HG03378 (cell line): ENCODE data around the gene FBXL5.

Experiments
- ATAC-seq: cut with Tn5 transposase; IDR thresholded peaks from one replicate; pipeline ENCODE4 v1.9.1; 2021; ENCODE audit warnings: mild to moderate bottlenecking, moderate library complexity; ENCODE audit not compliant: unreplicated experiment

FBXL5 gene, protein sequence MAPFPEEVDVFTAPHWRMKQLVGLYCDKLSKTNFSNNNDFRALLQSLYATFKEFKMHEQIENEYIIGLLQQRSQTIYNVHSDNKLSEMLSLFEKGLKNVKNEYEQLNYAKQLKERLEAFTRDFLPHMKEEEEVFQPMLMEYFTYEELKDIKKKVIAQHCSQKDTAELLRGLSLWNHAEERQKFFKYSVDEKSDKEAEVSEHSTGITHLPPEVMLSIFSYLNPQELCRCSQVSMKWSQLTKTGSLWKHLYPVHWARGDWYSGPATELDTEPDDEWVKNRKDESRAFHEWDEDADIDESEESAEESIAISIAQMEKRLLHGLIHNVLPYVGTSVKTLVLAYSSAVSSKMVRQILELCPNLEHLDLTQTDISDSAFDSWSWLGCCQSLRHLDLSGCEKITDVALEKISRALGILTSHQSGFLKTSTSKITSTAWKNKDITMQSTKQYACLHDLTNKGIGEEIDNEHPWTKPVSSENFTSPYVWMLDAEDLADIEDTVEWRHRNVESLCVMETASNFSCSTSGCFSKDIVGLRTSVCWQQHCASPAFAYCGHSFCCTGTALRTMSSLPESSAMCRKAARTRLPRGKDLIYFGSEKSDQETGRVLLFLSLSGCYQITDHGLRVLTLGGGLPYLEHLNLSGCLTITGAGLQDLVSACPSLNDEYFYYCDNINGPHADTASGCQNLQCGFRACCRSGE

DNA sequence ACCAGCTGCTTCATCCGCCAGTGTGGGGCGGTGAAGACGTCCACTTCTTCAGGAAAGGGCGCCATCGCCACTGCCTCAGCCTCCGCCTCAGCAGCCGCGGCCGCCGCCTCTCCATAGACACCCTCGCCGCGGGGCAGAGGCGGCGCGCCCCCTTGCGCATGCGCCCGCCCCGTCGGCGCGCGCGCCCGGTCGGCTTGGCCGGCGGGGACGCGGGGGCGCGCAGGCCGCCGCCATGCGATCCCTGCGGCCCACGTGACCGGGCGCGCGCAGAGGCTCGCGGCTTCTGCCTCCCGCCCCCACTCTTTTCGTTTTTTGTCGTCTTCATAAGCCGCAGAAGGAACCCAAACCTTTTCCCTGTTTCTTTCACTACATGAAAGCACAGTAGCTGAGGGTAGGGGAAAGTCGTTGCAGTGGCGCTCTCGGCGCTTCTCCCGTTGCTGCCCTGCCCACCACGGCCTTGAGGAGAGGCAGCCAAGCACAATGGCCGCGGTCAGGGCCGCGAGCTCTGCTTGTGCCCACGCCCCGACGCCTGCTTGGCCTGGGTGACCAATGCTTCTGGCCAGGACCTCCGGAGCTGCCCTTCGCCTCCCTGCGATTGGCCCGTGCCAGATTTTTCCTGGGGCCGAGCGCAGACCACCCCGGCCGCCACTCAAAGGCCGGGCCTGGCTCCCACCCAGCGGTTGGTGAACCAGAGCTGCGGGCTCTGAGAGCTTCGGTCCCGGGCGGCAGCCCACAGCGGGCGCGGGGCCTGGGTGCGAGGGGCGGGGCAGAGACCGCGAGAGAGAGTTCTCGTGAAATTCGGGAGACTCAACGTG, at the start of gene FBXL5:
TSS of gene FBXL5 (minus strand) at position 135 of the 815 bp plus-strand sequence. CDS start at position 65, 70 bp downstream.
- peak; percentile 54 for ATAC-seq

GRCh38 chr4:15704129-15704528, 49.0 kb upstream of the FBXL5 start:
- ATAC-seq: no peak

DNA sequence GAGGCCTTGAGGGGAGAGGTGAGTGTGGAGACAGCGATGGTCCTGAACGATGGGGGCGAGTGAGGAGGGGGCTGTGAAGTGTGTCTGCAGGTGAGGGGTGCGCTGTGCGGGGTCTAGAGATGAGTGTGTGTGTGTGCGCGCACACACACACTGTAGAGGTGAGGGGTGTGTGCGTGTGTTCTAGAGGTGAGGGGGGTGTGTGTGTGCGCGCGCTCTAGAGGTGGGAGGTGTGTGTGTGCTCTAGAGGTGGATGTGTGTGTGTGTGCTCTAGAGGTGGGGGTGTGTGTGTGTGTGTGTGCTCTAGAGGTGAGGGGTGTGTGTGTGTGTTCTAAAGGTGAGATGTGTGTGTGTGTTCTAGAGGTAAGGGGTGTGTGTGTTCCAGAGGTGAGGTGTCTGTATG, 48.3 kb upstream of the FBXL5 start:
- ATAC-seq: no peak

DNA sequence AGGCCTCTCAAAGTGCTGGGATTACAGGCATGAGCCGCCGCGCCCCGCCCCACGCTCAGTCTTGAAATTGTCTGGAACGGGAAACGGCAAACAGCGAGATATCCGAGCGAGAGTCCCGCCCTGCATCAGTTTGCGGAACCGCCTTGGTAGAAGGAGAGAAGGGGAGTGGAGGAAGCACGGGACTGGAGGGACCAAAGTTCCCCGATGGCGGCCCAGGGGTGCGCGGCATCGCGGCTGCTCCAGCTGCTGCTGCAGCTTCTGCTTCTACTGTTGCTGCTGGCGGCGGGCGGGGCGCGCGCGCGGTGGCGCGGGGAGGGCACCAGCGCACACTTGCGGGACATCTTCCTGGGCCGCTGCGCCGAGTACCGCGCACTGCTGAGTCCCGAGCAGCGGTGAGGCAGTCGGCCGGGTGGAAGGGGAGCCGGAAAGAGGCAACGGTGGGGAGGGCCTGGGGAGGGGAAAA, 47.8 kb upstream of the FBXL5 start, which contains the start of gene BST1:
TSS of gene BST1 (plus strand) at position 125 of the 463 bp plus-strand sequence. CDS start at position 205, 80 bp downstream.
- ATAC-seq: peak; percentile 59

- ATAC-seq: no peak
These were observed 41.7 kb upstream of the FBXL5 start for GRCh38 chr4:15696866-15697265.

DNA sequence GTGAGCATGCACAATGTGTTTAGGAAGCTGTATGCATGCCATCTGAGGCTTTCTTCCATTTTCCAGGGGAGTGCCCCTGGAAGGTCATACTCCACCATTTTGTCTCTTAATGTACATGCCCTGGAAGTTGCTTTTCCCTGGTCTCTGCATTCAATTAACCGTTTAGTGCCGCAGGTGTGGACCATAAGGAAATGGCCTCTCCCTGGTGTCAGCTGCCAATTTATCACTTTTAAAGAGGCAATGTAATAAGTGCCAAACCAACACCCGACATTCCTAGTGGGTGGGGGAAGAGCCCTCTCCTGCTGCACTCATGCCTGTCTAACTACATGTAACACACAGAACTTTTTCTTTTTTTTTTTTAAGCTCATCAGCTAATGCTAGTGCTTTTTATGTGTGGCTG, 40.6 kb upstream of the FBXL5 start:
- ATAC-seq: no peak

GRCh38 chr4:15695240-15695699, 40.1 kb upstream of the FBXL5 start:
- ATAC-seq: no peak

DNA sequence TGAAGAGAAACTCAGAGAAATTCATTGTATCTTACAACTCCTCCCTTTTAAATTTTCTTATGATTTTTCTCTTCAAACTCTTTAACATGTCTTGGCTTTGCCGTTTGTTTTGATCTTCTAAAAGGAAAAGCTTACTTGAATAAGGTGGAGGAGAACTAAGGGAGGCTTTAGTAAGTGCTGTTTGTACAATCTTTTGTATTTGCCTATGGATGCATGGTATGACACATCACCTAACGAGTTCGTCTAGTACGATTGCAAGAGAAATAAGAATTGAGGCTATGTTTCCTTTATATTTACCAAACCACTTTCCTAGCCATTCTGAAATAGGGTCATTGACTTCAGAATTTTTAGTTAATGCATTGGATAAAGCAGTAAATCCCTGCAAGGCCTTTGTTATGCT, 39.3 kb upstream of the FBXL5 start:
- no peak for ATAC-seq

GRCh38 chr4:15692602-15693001, 37.4 kb upstream of the FBXL5 start:
- no peak for ATAC-seq

- ATAC-seq: no peak
These were observed 36.4 kb upstream of the FBXL5 start for GRCh38 chr4:15691346-15692135.

- ATAC-seq: no peak
These were observed 35.1 kb upstream of the FBXL5 start for GRCh38 chr4:15690020-15690809.

- ATAC-seq: no peak
These were observed 34.4 kb upstream of the FBXL5 start for GRCh38 chr4:15689540-15689939.

DNA sequence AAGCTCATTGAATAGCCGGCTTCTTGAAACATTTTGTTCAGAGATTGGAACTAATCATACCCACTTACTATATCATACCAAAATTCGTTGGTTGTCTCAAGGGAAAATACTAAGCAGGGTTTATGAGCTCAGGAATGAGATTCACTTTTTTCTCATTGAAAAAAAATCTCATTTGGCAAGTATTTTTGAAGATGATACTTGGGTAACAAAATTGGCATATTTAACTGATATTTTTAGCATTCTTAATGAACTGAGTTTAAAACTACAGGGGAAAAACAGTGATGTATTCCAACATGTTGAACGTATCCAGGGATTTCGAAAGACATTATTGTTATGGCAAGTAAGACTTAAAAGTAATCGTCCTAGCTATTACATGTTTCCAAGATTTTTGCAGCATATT, 32.9 kb upstream of the FBXL5 start:
- no peak for ATAC-seq

DNA sequence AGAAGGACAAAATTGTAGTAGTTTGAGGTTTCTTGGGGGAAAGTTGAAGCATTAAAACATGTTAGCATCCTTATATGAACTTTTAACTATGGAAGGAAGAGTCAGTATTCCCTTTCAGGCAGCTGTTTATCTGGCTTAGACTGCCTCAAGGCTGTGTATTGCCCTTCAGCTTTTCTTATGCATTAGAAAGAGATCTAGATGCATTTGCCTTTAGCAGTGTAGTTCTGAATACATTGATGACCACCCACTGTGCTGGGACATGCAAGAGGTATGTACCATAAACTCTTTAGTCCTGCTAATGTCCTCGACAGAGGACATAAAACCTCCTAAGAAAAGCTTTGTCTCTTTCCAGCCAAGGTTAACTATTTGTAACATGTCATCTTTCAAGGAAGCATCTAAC, 29.3 kb upstream of the FBXL5 start:
- no peak for ATAC-seq

DNA sequence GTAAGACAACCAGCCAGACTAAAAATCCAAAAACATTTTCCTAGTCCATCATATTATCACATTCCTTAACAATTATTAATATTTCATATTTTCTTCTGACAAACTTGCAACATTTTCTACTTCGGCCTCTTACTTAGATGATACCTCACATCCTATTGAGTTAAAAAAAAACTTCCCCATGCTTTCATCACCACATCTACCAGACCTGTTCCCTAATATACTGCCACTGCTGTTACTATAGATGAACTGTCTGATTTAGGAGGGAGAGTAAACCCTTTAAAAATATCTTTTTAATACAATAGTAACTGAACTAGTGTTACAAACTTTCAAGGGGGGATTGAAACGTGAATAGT, 28.0 kb upstream of the FBXL5 start:
- no peak for ATAC-seq

GRCh38 chr4:15682242-15683142, 27.3 kb upstream of the FBXL5 start:
- no peak for ATAC-seq

DNA sequence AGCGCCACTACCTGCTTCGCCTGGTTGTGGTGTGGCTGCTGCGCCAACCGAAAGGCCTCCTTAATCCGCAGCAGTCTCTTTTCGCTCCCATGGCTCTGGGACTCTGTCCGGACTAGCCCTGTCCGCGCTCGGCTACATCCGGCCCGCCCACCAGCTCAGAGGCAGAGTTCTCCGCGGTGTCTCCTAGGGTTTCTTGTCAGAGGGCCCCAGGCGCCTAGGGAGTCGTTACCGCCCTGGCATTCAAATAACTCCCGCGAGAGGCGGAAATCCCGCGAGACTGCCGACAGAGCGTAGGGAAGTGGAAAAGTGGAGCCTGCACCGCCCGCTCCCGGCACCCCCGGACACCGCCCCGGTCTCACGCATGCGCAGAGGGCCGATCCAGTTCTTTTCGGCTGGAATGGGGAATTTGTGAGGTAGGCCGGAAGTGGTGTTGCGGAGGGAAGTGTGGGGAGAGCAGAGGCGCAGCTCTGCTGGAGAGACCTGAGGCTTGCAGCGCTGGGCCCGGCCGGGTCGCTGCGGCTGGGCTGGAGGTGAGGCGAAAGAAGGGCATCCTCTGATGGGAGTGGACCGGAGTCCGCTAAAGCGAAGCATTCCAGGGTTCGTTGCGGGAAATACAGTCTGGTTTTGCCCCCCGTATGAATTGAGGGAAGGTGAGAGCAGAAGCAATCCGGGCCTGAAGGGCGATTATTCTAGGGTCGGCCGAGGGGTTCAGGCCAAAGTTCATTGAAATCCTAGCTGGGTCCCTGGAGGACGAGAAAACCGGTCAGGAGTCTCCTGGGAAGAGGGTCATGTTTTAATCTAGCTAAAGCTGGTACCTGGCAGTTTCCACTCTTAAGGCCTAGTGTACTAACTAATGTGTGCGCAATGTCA, 26.4 kb upstream of the FBXL5 start, which contains the start of gene FAM200B:
TSS of gene FAM200B (plus strand) at position 456 of the 870 bp plus-strand sequence. CDS start 5,151 bp downstream, outside the sequence.
- peak; percentile 86 for ATAC-seq

GRCh38 chr4:15681067-15681371, 25.9 kb upstream of the FBXL5 start:
- no peak for ATAC-seq
